Hematopoietic multipotent progenitor cell treated with erythropoietin and hydrocortisone succinate and interleukin-3 and kit ligand, for 6 days (in vitro differentiated cells): ENCODE measurements around the gene DSG1.
"Not testable (repeated sequence)": the region's sequence is repeated elsewhere in the genome, so short reads cannot be mapped to it uniquely, and the experiment has no call there.

Experiments used
- DNase-seq: peaks from one replicate; pipeline ENCODE4 v3.0.0-alpha.2; 2015

DSG1 gene

DNA sequence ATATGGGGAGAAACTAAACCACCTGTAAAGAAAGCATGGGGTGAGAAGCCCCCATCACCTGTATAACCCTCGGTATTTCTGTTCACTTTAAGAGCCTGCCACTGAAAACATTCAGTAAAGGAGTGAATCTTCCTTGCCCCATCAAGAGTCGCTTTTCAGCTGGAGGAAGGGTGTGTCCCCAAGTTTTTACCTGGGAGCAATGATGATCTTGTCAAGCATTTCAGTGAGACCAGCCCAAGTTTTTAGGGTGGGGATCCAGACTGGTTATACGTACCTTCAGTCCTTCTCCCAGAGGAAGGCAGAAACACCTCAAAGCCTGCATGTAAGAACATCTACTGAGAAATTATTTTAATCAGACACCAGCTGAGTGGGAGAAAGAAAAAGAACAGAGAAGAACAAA is at the start of gene DSG1:
Gene DSG1, plus strand, starts transcription at position 301 of the 400 bp plus-strand sequence. CDS start 141 bp downstream, outside the sequence.
- DNase-seq = no peak

DNA sequence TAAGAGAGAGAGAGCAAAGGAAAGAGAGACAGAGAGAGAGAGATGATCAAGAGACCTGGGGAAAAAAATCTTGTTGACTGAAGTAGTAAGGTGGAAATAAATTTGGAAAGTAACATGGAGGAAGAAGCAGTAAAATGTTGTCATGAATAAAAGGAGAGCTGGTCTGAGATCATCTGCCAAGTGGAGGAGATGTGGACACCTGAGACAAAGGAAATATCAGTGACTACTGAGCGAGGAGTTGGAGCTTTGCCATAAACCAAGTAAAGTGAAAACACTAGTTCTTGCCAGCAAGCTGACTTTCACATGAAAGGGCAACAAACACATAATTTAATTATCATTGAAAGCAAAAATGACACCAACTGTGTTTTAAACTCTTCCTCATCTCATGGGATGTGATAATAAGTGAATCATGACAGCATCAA is 49.0 kb upstream of the DSG1 start:
- no peak for DNase-seq

DNA sequence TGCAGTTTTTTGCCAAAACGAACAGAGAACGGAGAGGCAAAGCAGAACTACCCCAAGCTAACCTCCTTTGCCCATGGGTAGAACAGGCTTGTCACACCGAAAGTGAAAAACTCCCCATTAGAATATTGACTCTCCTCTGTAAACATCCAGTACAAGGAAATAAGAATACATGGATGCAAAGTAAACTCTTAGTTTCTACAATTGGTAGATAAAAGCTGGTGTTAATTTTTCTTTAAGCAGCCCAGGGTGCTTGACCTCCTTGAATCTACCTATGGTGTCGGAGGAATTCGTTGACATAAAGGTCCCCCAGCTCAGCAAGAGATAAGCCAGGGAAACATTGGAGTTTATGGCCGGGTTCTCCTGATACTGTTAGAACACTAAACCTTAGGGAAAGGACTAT is 48.4 kb upstream of the DSG1 start:
- no peak for DNase-seq

DNA sequence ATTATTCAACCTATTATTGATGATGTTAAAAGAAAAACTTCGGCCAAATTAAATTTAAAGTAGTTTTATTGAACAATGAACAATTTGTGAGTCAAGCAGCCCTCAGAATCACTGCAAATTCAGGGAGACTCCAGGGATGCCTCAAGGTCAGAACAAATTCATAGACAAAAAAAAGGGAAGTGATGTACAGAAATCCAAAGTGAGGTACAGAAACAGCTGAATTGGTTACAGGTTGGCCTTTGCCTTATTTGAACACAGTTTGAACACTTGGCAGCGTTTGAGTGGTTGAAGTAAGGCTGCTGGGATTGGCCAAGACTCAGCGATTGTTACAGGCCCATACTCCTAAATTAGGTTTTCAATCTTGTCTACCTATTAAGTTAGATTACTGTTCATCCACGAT is 47.4 kb upstream of the DSG1 start:
- DNase-seq = no peak

DNA sequence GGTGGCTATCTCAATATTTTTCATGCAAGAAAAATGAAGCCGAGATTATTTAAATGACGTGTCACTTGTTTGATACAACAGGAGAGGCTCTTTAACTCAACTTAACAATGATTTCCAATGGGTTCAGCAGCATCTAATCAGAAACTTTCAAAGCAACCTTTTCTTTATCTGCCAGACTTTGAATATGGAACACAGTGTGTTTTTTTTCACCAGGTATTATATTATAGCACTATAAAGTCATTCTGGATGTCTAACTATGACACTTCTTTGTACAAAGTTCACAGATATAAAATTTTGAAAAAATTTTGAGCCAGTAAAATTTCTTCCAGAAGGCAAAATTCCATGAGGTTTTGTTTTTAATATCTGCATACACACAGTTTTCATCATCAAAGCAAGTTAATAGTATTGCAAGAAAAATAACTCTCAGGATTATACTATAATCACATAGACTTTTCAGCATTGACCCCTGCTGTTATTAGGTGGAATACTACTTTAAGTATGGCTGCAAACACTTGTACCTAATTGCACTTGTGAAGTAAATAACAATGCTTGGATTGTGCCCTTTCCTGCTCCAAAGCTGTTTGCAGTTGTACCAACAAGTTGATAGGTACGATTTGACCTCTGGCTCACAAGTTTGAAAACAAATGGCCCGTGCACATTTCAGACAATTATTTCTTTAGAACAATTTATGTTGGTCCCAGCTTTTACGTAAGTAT is 44.0 kb upstream of the DSG1 start:
- DNase-seq = no peak

DNA sequence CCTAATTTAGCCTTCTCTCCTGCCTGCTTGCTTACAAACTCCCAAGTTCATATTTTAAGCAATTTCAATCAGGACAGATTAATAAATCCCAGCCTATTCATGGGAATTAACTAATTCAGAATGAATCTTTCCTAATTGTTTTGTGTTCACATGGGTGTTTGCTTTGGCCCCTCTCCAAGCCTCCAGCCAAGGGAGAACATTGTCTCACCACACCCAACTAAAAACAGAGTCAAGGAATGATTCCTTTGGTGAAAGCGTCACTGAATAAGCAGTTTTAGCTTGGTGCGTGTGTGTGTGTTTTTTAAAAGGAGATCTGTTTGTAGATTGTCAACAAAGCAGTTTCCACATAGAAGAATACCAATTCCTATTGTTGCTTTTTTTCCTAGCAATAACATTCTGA is 43.0 kb upstream of the DSG1 start:
- no peak for DNase-seq

DNA sequence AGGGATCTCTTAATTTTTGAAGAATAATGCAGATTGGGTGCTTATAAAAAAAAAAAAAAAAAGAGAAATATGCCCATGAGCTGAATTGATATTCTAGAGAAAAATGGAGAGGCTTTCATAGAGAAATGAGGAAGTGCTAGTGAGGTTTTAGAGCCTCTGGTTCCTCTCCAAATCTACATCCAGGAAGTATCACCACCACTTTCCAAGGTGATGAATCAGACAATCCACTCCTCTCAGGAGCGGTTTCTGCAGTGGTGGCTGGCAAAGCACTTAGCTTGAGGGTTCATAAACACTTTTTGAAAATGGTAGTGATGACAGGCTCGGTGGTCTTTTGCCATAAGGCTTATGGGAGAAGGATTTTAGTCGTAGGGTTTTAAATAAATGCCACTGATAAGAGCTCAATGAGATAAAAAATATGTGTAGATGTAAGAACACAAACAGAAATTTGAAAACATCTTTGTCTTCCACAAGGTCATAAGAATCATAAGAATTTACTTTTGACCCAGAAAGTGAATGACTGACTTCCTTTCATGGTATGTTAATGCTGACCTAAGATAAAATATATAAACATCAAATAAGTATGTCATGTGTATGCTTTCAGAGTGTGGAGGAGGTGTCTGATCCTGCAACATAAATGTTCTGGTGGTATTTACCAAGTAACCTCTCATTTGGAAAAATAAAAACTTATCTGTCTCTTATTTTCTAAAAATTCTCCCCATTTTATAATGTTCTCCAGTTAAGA is 42.1 kb upstream of the DSG1 start:
- DNase-seq = peak; percentile 15

DNA sequence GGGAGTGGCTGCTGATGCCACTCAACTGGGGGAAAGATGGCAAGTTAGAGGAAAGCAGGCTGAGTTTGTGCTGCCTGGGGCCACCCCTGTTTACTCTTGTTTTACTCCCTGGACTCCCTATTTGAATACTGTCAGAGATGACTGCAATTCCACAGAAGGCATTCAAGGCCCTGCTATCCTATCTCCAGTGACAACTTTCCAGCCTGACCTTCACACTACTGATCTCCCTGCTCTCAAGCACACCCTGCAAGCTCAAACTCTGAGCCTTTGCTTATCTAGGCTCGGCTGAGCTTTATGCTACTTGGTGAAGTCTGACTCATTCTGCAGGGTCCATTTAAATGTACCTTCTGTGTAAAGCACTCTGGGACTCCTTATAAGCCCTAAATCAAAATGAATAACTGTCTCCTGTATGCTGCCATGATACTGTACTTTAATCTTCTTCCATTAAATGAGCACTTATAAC is 39.3 kb upstream of the DSG1 start:
- no peak for DNase-seq

DNA sequence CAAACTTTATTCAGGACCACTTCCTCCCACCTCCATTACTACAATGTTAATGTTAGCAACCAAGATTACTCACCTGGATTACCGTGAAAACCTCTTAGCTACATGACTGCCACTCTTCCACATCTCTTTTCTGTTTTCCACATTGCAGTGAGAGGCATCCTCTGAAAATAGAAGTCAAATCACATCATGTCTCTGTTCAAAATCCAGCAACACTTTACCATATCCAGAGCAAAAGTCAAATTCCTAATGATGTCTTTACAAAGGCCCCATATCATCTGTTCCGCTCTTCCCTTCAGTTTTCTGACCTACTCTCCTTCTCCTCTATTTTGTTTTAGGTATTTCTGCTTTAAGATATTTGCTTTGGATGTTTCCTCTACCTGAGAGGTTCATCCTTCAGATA is 37.5 kb upstream of the DSG1 start:
- no peak for DNase-seq

DNA sequence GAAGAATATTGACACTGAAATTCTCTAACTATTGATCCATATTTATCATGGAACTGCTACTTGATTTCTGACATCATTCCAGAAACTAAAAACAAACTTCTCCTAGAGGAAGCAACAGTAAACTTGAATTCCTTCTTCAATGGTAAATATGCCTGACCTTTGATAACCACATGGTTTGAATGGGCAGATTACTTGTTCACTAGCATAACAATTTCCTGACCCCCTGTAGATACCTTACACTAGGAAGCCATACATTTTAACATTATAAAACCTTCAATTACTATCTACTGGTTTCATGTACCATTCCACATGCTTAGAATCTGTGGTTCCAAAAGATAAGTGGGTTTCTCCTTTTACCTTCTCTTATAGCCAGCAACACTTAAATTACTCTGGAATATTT is 36.5 kb upstream of the DSG1 start:
- no peak for DNase-seq

DNA sequence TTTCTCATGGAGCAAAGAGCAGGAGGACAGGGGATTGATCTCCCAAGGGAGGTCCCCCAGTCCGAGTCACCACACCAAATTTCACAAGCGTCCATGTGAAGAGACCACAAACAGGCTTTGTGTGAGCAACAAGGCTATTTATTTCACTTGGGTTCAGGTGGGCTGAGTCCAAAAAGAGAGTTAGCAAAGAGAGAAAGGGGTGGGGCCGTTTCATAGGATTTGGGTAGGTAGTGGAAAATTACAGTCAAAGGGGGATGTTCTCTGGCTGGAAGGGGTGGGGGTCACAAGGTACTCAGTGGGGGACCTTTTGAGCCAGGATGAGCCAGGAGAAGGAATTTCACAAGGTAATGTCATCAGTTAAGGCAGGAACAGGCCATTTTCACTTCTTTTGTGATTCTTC is 28.5 kb upstream of the DSG1 start:
- DNase-seq = not testable (repeated sequence)

DNA sequence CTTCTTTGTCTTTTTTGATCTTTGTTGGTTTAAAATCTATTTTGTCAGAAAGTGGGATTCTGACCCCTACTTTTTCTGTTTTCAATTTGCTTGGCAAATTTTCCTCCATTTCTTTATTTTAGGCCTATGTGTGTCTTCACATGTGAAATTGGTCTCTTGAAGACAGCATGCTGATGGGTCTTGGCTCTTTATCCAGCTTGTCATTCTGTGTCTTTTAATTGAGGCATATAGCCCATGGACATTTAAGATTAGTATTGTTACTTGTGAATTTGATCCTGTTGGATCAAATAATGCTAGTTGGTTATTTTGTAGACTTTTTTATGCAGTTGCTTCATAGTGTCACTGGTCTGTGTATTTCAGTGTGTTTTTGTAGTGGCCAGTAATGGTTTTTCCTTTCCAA is 26.3 kb upstream of the DSG1 start:
- no peak for DNase-seq

DNA sequence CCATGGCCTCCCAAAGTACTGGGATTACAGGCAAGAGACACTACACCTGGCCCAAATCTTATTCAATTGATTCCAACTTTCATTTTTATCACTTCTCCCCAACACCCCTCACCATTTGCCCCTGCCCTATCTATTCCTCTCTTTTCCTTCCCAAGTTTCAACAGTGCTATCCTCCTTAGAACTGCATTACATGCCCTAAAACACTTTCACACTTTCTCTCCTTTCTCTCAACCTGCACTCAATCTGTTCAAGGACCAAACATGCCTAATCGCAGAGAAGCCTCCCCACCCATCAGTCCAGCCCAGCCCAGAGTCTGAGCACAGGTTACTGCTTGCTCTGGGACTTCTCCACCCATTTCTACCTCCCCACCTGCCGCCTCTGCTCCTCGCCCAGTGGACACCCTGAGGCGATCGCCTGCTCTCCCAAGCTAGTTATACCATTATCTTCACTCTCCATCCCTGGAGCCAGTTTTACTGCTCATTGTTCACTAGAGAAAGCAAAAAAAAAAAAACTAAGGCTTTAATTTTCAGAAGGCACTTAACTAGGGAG is 23.7 kb upstream of the DSG1 start:
- DNase-seq = no peak

DNA sequence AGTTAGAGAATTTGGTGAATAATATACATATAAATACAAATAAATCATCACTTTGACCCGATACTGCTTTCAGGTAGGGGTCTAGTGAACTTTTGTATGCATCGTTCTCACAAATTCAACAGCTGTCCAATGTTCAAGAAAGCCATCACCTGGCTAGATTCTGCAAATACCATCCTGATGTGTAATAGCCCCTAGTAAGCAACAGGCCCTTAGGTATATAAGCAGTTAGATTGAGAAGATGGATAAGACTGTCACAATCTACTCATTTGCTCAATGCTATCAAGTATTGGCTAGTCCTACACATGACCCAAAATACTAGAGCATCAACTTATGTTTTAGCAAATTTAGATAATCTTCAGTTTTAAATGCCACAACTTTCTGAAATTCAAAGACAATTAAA is 20.7 kb upstream of the DSG1 start:
- DNase-seq = no peak

DNA sequence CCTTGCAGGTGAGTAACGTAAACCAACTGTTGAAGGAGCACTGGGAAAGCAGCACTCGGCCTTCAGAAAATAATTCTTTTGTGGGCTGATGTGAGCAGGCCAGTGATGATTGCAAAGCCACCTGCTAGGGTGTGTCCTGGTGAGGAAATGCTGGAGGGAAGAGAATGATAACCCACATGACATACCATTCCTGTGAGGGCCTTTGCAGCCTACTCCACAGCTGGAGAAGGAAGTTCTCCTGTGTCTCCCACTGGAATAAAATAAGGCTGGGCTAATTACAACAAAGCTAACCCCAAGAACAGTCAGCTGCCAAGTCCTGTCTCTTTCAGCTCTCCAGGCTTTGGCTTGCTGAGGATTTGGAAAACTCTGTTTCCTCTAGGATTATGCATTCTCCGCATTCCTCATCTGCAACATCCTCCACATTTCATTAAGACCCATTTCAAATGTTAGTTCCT is 16.7 kb upstream of the DSG1 start:
- no peak for DNase-seq

DNA sequence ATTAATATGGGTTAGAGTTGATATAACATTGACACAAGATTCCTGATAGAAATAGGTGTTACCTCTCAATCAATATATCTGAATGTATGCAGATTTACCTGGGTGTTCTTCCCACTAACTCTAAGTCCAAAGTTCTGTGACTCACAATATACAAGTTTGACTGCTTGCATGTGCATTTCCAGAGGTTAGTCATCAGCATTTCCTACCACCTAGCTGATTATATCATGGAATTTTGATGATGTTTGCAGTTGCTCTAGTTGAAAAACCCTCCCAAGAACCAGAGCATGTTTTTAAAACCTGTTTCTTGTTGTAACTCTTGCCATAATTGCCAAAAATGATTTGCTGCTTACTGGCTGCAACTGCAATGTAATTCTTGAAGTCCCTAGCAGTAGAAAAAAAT is 15.0 kb upstream of the DSG1 start:
- DNase-seq = no peak

DNA sequence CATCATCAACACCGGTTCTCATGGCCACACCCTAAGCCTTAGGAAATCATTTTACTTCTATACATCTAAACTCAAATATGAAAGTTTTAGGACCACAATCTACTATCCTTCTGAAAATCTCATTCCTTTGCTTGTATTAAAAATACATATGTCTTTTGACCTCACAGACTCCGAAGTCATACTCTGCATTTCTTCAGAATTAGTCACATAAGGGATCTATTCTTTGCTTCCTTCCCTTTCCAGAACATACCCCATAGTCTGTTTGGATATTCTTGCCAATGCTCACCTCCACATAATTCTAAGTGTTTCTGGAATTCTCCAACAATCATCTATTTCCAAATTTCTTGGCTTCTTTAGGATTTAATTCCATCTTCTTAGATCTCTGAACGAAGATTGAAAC is 14.2 kb upstream of the DSG1 start:
- DNase-seq = no peak

DNA sequence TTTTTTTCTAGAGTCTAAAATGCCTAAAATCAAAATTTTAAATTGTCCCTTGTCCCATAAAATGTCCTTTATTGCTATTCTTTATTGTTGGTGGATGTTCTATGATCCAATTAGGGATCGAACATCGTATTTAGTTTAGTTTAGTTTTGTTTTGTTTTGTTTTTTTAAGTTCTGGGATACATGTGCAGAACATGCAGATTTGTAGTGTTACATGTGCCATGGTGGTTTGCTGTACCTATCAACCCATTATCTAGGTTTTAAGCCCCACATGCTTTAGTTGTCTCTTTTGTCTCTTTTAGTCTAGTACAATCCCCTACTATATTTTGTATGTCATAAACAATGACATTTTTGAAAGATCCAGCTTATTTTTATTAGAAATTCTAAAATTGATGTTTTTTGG is 8.8 kb upstream of the DSG1 start:
- DNase-seq = no peak

DNA sequence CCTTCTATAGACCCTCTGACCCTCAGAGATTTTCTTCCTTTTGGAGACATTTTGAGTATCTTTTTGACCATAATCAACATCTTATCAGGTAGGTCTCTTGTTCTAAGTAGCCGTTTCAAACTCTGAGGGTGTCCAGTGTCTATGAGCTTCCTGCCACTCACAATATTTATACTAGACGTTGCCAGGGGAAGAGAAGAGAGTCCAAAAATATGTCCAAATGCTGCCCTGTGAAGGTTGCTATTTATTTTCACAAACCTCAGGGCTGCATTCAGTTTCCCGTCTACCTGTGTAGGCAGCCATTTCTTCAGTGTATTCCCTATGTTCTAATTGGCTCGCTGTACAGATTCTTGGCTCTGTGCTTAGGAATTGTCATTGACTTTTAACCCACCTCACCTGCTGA is 986 bp upstream of the DSG1 start:
- no peak for DNase-seq

DNA sequence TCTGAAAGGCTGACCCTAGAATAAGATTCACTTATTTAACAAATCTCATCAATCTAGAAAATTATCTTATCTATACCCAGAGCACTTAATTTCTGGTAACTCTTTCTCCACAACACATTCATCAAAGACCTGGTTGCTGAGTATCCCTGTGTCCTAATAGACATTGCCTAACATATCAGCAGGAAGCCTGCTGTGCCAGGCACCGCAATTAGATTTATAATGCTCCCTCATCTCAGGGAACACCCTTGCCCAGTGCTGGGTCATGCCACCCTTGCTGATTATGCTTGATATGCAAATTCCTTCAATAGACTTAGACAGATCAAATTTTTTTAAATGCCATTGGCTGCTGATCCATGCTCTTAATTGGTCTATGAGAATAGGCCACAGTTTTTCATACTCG is 3.8 kb downstream of the DSG1 start:
- no peak for DNase-seq

DNA sequence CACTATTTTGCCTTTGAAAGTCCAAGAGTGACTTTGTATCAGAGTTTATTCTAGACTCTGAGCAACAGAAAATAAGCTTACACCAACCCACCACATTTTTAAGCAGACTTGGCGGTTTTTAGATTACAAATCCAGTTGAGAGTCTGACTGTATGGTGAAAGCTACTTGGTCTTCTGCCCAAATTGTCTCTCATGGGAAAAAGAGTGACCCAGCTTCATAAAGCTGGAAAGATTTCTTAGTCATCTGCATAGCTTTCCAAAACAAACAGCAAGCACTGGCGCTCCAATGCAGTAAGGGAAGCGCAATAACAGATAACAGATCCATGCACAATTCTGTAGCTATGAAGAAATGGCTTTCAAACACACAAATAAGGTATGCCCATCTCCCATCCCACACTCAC is 7.1 kb downstream of the DSG1 start:
- no peak for DNase-seq

DNA sequence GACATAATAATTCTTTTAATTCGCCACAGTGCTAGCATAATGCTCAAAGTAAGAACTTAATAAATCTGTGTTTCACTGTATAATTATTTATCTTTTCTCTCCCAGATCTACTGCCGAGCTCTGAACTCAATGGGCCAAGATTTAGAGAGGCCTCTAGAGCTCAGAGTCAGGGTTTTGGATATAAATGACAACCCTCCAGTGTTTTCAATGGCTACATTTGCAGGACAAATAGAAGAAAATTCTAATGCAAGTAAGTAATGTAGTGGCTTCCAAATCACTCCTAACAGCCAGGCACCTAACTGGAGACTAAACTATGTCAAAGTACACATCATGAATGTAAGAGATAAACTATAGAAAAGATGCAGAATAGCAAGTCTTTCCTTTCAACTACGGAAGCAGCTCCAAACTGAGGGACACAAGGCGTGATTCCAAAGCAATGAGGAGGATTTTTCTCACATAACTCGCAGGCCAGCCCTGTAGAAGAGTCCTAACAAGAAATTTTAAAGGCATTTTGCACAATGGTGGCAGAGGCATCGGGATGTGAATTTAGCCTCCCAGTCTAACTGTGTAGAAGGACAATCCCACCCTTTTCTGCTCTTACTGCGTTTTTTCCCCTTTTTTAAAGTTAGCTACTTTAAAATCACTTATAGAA is 12.0 kb downstream of the DSG1 start:
- DNase-seq = no peak

DNA sequence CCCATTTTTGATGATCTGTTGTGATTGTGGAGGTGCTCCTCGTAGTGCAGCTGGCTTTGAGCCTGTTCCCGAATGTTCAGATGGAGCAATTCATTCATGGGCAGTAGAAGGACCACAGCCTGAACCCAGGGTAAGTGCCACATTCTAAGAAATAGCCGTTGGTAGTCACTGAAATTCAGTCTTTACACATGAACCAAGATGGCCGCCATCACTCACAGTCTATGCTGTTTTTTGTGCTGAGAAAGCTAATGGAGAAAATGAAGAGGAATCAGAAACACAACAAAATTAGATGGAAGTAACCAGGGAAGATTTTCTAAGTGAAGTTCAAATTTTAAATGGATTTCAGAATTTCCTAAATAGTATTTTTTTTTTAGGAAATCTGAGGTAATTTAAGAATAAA is 25.5 kb downstream of the DSG1 start:
- DNase-seq = no peak

DNA sequence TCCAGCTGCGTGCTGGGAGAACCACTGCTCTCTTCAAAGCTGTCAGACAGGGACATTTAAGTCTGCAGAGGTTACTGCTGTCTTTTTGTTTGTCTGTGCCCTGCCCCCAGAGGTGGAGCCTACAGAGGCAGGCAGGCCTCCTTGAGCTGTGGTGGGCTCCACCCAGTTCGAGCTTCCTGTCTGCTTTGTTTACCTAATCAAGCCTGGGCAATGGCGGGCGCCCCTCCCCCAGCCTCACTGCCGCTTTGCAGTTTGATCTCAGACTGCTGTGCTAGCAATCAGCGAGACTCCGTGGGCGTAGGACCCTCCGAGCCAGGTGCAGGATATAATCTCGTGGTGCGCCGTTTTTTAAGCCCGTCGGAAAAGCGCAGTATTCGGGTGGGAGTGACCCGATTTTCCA is 35.4 kb downstream of the DSG1 start:
- DNase-seq = not testable (repeated sequence)
